D341Med (cell line): ENCODE measurements around the gene MAN1A1.
"Not testable (repeated sequence)": the region's sequence is repeated elsewhere in the genome, so short reads cannot be mapped to it uniquely, and the experiment has no call there.

ENCODE experiments used
- DNase-seq: peaks from one replicate; pipeline ENCODE4 v3.0.0; 2012; ENCODE audit warnings: low spot score

The MAN1A1 gene

GRCh38 chr6:119349361-119350201, at the start of gene MAN1A1:
Gene MAN1A1, minus strand, starts transcription at chr6:119349761. Its CDS starts 696 bp downstream, at chr6:119349065.
- peak; percentile 97 for DNase-seq

- no peak for DNase-seq
These were observed 45.6 kb upstream of the MAN1A1 start for GRCh38 chr6:119395192-119395591.

GRCh38 chr6:119390247-119390793, 40.8 kb upstream of the MAN1A1 start:
- DNase-seq, result peak; percentile 50

GRCh38 chr6:119385994-119386393, 36.4 kb upstream of the MAN1A1 start:
- DNase-seq, result no peak

GRCh38 chr6:119384444-119384843, 34.9 kb upstream of the MAN1A1 start:
- DNase-seq, result no peak

GRCh38 chr6:119379809-119380208, 30.2 kb upstream of the MAN1A1 start:
- DNase-seq, result no peak

GRCh38 chr6:119377043-119377442, 27.5 kb upstream of the MAN1A1 start:
- not testable (repeated sequence) for DNase-seq

GRCh38 chr6:119370080-119370479, 20.5 kb upstream of the MAN1A1 start:
- no peak for DNase-seq

GRCh38 chr6:119368921-119369320, 19.4 kb upstream of the MAN1A1 start:
- DNase-seq, result no peak

GRCh38 chr6:119361209-119361608, 11.6 kb upstream of the MAN1A1 start:
- no peak for DNase-seq

- DNase-seq, result no peak
These were observed 10.8 kb upstream of the MAN1A1 start for GRCh38 chr6:119360262-119360915.

- no peak for DNase-seq
These were observed 6.3 kb upstream of the MAN1A1 start for GRCh38 chr6:119355890-119356289.

- DNase-seq, result no peak
These were observed 5.6 kb upstream of the MAN1A1 start for GRCh38 chr6:119355157-119355556.

- DNase-seq, result no peak
These were observed 4.1 kb upstream of the MAN1A1 start for GRCh38 chr6:119353696-119354095.

- DNase-seq, result no peak
These were observed 2.4 kb upstream of the MAN1A1 start for GRCh38 chr6:119352001-119352400.

- no peak for DNase-seq
These were observed 1.4 kb upstream of the MAN1A1 start for GRCh38 chr6:119350952-119351372.

GRCh38 chr6:119350202-119350951, 816 bp upstream of the MAN1A1 start:
- no peak for DNase-seq

- DNase-seq, result peak; percentile 56
These were observed 707 bp downstream of the MAN1A1 start for GRCh38 chr6:119348748-119349360.

- no peak for DNase-seq
These were observed 1.3 kb downstream of the MAN1A1 start for GRCh38 chr6:119348096-119348747.

- no peak for DNase-seq
These were observed 2.0 kb downstream of the MAN1A1 start for GRCh38 chr6:119347466-119348095.

GRCh38 chr6:119346936-119347335, 2.6 kb downstream of the MAN1A1 start:
- DNase-seq, result no peak
